GM23248 (cell line): ENCODE results near the gene KLHL40.

ENCODE experiments used
- EZH2 ChIP-seq: fragments of 200-600 bp; sonication (generic); IDR thresholded peaks from 2 replicates; pipeline ENCODE4 v1.6.1; 2018; ENCODE audit warnings: antibody characterized with exemption, mild to moderate bottlenecking; ENCODE audit not compliant: insufficient read depth, poor library complexity, severe bottlenecking
- EZH2phosphoT487 ChIP-seq: fragments of 200-600 bp; sonication (generic); IDR thresholded peaks from 2 replicates; pipeline ENCODE4 v1.6.1; 2018; ENCODE audit warnings: antibody characterized with exemption, moderate library complexity, mild to moderate bottlenecking, low read depth; ENCODE audit not compliant: insufficient read depth

- TF ChIP-seq EZH2 (no peak), EZH2phosphoT487 (no peak)
Measured at GRCh38 chr3:42721690-42722089, 36.4 kb downstream of the KLHL40 start.
